Measurements from ENCODE around the gene FAR1. TPM values are rescaled to one million over a fixed set of nuclear protein-coding genes. Genes with fewer than 3 reads are reported as not detected.

The FAR1 gene
- polyA plus RNA-seq, 1 experiment: 37.5 TPM

DNA sequence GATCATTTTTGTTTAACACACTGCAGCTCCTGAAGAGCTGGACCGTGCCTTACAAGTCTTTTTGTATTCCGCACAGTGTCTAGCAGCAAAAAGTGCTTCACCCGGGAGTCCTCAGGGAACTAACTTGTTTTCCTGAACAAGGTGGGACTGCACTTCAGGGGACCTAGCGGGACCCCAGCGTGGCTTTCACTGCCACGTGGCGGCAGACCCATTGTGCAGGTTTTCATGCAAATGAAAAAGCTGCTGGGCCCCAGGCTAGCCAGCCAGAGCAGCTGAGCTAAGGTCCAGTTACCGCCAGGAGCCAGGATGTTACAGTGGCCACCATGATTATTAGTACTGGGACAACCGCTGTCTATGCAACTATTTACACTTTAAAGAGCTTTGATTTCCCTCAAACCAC is 90.6 kb downstream of the FAR1 start:
- ChIA-PET POLR2A (no interaction called here), CTCF (interaction anchor here (0.6 to 2.0 kb wide), 3 partner anchors 9 to 114 kb away, joined by 3 to 6 read pairs (median 3); no protein-coding TSS in a partner anchor)
- Histone ChIP-seq H3K36me3 (ENCODE audit: control insufficient read depth, insufficient read depth, low read length) (no peaks in the 10 kb centered on the region), H3K4me3 (ENCODE audit: low read depth, low read length) (no peak overlapping the region), H3K27me3 (ENCODE audit: control insufficient read depth, insufficient read depth, low read length) (no peaks in the 10 kb centered on the region)
- TF ChIP-seq, protein P1, sequence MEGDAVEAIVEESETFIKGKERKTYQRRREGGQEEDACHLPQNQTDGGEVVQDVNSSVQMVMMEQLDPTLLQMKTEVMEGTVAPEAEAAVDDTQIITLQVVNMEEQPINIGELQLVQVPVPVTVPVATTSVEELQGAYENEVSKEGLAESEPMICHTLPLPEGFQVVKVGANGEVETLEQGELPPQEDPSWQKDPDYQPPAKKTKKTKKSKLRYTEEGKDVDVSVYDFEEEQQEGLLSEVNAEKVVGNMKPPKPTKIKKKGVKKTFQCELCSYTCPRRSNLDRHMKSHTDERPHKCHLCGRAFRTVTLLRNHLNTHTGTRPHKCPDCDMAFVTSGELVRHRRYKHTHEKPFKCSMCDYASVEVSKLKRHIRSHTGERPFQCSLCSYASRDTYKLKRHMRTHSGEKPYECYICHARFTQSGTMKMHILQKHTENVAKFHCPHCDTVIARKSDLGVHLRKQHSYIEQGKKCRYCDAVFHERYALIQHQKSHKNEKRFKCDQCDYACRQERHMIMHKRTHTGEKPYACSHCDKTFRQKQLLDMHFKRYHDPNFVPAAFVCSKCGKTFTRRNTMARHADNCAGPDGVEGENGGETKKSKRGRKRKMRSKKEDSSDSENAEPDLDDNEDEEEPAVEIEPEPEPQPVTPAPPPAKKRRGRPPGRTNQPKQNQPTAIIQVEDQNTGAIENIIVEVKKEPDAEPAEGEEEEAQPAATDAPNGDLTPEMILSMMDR (IDR thresholded peaks at IDR 0.05; ENCODE audit: insufficient read depth, low read depth, low read length): no peak
- no peak for DNase-seq (ENCODE audit: low read depth)

DNA sequence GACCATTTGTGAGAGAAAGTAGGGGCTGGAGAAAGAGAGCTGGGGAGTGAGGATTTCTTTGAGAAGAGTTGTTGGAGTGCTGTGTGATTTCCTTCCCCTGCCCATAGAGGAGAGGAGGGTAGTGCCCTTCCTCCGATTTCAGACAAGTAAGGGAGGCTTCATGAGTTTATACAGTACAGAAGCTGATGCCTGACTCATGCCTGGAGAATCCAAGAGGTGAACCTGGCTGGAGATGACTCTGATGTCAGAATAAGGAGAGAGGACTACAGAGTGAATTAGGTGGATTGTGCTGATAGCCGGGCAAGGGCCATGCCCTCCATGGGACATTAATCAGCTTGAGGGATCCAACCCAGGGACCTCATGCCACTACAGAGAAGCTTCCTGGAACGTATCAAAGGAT is 91.6 kb downstream of the FAR1 start:
- Histone ChIP-seq H3K27me3 (ENCODE audit: control insufficient read depth, insufficient read depth, low read length) (no peaks in the 10 kb centered on the region), H3K4me3 (ENCODE audit: low read depth, low read length) (no peak overlapping the region), H3K36me3 (ENCODE audit: control insufficient read depth, insufficient read depth, low read length) (no peaks in the 10 kb centered on the region)
- DNase-seq (ENCODE audit: low read depth): no peak
- POLR2A ChIA-PET: no interaction called here
- CTCF ChIA-PET: interaction anchor here (1.3 to 1.7 kb wide), 3 partner anchors 10 to 13 kb away, joined by 3 to 5 read pairs (median 3); no protein-coding TSS in a partner anchor
- TF ChIP-seq, protein P1 (IDR thresholded peaks at IDR 0.05; ENCODE audit: insufficient read depth, low read depth, low read length): no peak

DNA sequence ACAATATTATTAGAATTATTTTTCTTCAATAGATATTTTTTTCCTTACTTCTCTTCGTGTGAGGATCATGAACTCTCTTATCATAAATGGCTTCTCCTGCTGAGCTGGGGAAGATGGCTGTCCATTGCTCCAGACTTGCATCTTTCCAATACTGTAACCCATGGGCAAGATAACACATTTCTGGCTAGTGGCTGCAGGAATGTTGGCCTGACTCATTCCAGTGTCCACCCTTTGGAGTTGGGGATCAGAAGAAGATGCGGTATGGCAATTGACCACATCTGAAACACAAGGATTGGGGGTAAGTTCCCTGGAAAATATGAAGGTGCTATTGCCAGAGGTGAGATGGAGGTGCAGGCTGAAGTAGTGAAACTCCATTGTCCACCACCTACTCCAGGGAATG is 92.8 kb downstream of the FAR1 start:
- POLR2A ChIA-PET: interaction anchor here (0.6 kb wide), 1 partner anchor 375 kb away, joined by 3 read pairs; no protein-coding TSS in a partner anchor
- no peaks in the 10 kb centered on the region for H3K36me3 ChIP-seq (ENCODE audit: control insufficient read depth, insufficient read depth, low read length)
- CTCF ChIA-PET: interaction anchor here (1.7 kb wide), 1 partner anchor 11 kb away, joined by 5 read pairs; no protein-coding TSS in a partner anchor
- no peak overlapping the region for H3K4me3 ChIP-seq (ENCODE audit: low read depth, low read length)
- TF ChIP-seq, protein P1 (IDR thresholded peaks at IDR 0.05; ENCODE audit: insufficient read depth, low read depth, low read length): no peak
- no peak for DNase-seq (ENCODE audit: low read depth)
- H3K27me3 ChIP-seq (ENCODE audit: control insufficient read depth, insufficient read depth, low read length): no peaks in the 10 kb centered on the region

DNA sequence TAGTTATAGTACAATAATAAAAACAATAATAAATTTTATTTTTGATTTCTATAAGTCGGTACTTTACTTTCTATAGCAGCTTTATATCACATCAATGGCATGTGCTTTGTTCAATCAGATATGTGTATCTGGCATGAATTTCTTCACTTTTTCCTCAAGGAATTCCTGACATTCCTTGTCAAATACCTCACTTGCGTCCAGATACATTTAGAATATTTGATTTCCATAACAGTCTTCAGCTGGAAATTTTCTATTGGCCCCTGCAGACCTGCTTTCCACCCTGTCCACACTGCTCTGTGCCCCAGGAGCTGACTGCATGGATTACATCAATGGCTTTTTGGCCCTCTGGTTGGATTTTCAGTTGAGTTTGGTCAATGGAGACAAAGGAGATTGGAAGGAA is 93.2 kb downstream of the FAR1 start:
- CTCF ChIA-PET: interaction anchor here (1.7 kb wide), 1 partner anchor 10 kb away, joined by 5 read pairs; no protein-coding TSS in a partner anchor
- H3K27me3 ChIP-seq (ENCODE audit: control insufficient read depth, insufficient read depth, low read length): no peaks in the 10 kb centered on the region
- TF ChIP-seq, protein P1 (IDR thresholded peaks at IDR 0.05; ENCODE audit: insufficient read depth, low read depth, low read length): no peak
- H3K36me3 ChIP-seq (ENCODE audit: control insufficient read depth, insufficient read depth, low read length): no peaks in the 10 kb centered on the region
- DNase-seq (ENCODE audit: low read depth): no peak
- POLR2A ChIA-PET: interaction anchor here (0.6 kb wide), 1 partner anchor 376 kb away, joined by 3 read pairs; no protein-coding TSS in a partner anchor
- no peak overlapping the region for H3K4me3 ChIP-seq (ENCODE audit: low read depth, low read length)

DNA sequence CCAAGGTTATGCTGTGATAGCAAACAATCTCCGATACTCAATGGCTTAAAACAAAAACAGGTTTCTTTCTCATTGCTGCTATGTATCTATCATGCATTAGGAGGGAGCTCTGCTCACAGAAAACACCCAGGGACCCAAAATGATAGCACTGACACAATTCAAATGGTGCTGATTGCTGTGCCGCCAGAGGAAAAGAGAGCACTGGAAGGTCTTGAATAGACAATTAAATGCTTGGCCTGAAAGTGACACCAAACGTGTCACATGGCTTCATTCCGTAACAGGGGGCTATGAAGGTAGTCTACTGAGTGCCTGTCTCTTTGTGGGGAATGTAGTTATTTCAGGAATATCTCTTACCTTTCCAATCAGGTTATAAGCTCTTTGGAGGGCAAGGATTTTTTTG is 94.2 kb downstream of the FAR1 start:
- ChIA-PET POLR2A (no interaction called here), CTCF (no interaction called here)
- no peak for DNase-seq (ENCODE audit: low read depth)
- no peak overlapping the region for H3K4me3 ChIP-seq (ENCODE audit: low read depth, low read length)
- no peaks in the 10 kb centered on the region for H3K27me3 ChIP-seq (ENCODE audit: control insufficient read depth, insufficient read depth, low read length)
- TF ChIP-seq, protein P1 (IDR thresholded peaks at IDR 0.05; ENCODE audit: insufficient read depth, low read depth, low read length): no peak
- no peaks in the 10 kb centered on the region for H3K36me3 ChIP-seq (ENCODE audit: control insufficient read depth, insufficient read depth, low read length)
